NOMO-1 (cell line): ENCODE data around the gene ZCCHC24.

Experiments used
- DNase-seq, 2 experiments: peaks; one replicate each; lab custom pipeline; 2025; ENCODE audit not compliant: unreplicated experiment in 2 of 2; lab: John Stamatoyannopoulos, UW

Gene ZCCHC24

DNA sequence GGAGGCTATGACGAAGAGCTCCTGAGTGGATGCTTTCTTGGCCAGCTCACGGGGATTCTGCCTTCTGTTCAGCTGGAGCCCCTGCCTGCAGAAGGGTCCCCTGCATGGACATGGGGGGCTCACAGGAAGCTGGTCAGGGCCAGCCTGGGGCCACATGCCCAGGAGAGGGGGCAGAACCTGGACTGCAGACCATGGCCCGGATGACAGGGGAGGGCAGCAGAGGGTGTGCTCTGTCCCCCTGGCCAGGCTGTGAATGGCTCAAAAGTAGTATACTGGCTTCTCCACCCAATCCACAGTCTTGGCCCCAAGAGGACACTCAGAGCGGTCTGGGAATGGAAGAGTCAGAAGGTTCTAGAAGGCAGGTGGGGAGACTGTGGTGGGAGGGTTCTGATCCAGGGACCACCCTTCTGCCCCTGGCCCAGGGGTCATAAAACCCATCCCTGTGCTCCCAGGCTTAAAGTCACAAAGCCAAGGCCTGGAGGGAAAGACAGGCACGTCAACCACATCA, 57.9 kb downstream of the ZCCHC24 start:
- DNase-seq, result no peak

DNA sequence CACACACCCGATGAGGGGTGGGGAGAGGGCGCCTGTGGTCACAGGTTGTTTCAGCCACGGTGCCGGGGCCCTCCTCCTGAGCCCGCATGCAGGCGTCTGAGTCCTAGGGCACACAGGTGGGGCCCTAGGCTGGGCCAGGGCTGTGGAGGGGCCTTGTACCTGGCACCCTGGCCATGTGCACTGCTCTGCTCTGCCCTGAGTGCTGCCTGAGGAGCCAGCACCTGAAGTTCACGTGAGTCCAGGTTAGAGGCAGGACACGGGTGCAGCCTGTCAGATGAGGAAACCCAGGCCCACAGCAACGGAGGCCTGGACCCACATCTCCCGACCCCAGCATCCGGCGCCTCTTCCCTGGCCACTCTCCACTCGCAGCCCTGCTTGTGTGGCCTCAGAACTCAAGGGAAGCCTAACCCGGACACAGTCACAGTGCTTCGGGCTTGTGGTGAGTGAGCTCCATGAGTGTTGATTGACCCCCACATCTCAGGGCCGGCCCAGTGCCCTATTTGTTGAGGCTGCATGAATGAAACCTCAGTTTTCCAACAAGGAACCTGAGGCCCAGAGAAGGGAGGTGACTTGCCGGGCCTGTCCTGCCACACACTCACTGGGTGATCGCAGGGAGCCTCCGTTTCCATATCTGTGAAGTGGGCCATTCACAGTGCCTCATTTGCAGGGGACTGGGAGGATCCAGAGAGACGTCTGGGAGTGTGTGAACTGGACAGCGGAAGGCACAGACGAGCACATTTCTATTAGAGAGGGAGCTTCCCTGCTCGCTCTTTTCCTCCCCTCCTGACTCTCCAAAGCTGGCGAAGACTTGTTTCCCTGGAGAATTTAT, 58.6 kb downstream of the ZCCHC24 start:
- DNase-seq, result no peak

DNA sequence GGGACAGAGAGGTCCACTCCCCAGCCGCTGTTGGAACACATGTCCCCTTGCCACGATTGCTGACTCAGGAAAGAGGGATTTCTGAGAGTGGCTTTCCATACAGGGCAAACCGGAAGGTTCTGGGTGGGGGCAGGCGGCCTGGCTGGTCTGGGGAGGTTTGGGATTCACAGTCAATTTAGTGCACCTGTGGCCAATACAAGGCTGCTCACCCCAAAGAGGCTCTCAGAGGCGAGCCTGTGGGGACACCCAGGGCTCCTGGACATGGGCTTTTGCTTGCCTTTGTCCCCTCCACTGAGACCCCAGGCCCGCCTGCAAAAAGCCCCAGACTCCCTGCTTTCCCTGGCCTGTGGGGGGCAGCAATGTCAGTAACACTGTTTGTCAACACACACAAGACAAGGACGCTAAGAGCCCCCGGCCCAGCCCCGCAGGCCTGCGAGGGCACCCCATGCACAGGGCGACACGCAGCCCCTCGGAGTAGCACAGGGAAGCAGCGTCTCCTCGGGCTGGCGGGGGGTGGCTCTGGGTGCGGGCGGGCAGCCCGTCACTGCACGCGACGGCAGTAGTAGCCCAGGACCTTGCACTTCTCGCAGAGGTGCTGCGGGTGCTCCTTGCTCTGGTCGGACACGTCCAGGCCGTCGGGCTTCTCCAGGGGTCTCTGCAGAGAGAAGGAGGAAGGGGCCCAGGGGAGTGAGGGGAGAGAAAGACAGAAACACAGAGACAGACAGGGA, 59.5 kb downstream of the ZCCHC24 start:
- DNase-seq, result no peak

DNA sequence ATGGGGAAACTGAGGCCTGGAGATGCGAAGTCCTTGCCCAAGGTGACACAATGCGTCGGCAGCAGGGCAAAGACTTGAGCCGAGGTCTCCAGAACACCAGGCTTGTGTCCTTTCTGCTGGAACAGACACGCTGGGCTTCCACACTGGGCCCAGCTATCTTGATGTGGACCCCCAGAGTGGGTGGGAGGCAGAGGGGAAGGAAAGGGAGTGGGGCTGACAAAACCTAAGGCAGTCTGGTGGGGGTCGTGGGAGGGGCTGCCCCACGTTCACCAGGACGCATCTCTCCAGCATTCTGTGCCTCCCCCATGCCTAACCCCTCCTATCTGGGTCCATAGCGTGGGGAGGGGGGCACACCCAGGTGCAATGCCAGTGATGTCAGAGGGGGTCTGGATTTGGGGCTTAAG, 60.0 kb downstream of the ZCCHC24 start:
- DNase-seq, result no peak

DNA sequence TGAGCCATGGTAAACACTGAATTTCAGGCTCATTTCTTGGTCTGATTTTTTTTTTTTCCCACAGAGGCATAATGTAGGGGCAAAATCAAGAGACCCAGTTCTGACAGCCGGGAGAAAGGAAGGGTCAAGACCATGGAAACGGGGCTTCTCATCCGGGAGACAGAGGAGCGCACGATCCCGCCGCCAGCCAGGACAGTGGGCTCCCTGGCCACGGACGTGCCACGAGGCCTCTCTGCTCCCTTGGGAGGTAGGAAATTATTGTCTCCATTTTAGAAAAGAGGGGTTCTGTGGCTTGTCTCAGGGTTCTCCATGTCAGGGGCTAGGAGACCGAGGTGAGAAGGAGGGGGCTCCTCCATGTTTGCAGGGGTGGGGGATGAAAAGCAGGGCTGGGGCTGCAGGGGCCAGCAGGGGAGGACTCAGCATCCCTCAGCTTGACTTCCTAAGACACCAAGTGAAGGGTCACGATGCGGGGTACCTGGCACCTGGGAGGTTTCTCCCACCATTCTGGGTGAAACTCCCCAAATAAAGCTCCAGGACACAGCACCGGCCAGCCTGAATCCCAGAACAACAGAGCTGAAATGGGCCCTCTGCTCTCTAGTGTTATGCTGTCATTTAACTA, 60.5 kb downstream of the ZCCHC24 start:
- DNase-seq, result no peak

DNA sequence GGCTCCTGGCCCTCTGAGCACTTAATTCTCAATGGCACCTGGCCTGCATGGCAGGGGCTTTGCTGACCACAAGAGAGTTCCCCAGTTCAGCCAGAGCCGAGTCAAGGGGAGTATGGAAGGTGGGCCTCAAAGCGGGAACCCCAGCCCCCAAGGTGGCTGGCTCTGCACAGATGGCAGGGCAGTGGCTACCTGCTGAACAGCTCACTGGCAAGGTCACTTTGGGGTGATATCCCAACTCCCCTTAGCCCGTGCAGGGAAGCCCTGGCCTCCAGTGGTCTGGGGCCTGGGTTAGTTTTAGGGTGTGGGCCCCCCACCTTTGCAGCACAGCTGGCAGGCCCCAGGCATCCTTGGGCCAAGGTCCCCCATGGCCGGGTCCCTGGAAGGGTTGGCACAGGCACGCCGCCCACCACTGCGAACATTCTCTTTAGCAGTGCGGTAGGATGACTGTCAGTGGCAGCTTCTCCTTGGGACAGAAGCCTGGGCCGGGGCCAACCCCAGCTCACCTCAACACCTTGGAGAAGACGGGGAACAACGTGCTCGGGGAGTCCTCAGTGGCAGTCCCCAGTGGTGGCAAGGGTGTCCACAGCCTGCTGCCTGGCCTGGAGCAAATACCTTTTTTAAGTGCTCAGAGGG, 61.3 kb downstream of the ZCCHC24 start:
- DNase-seq, result no peak

DNA sequence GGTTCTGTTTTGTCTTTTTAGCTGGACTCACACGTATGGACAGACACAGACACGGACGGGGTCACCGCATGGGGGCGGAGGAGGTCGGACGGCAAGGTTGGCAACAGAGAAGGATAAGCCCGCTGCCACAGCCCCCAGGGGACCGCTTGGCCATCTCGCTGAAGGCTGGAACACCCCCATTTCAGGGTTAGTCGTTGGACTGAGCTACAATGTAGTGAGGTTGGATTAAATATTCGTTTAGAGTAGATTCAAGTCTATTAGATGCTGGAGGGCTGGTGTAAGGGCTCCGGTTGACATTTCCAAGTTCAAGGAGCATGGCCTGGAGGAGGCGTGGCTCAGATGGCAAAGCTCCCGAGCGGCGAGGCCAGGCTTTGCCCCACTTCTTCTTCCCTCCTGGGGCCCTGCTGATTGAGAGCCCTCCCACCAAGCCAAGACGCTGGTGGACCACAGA, 62.9 kb downstream of the ZCCHC24 start:
- DNase-seq, result no peak

DNA sequence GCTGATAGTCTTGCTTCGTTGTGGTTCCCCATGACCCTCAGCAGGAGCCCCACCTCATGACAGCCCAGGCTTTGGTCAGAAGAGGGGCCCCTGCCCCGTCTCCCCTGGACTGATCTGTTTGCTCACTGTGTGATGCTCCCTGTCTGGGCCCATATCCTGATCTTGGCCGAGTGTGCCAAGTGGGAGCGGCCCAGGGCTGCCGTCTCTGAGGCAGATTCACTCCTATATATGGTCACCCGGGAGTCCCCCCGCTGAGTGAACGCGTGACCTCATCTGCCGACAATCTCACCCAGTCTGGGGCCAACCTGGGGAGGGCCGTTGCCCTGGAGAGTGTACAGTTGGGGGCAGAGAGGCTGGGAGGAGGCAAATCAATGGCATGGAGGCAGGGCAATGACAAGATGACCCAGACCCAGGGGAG, 63.6 kb downstream of the ZCCHC24 start:
- DNase-seq, result no peak

DNA sequence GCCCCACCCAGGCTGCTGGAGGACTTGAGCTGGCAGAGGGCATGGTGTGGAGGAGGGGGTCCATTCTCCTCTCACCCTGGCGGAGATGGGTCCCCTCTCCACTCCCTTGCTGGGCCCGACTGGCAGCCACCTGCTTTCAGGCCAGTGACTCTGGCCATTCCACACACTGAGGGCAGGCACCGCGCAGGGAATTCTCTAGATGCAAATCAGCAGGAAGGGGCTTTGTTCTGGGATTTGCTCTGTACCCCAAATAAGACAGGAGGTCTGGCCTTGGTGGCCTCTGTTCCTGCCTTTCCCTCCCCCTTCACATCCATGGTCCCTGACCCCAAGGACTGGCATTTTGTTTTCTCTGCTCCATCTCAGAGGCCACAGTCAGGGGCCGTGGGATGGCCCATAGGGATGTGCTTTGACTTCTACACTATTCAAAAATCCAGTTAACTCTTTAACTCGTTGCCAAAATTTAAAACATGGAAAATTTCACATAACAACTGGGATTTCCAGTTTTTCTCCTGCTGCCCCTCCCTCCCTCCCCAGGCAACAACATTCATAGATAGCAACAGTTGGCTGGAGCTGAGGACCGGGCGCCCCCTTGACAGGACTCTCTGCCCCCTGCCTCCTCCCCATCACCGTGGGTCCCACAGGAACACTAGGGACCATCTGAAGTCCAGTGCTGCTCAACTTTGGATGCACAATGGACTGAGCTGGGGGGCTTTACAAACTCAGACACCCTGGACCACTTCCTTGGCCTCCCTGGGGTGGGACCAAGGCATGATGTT, 64.3 kb downstream of the ZCCHC24 start:
- DNase-seq, result no peak

DNA sequence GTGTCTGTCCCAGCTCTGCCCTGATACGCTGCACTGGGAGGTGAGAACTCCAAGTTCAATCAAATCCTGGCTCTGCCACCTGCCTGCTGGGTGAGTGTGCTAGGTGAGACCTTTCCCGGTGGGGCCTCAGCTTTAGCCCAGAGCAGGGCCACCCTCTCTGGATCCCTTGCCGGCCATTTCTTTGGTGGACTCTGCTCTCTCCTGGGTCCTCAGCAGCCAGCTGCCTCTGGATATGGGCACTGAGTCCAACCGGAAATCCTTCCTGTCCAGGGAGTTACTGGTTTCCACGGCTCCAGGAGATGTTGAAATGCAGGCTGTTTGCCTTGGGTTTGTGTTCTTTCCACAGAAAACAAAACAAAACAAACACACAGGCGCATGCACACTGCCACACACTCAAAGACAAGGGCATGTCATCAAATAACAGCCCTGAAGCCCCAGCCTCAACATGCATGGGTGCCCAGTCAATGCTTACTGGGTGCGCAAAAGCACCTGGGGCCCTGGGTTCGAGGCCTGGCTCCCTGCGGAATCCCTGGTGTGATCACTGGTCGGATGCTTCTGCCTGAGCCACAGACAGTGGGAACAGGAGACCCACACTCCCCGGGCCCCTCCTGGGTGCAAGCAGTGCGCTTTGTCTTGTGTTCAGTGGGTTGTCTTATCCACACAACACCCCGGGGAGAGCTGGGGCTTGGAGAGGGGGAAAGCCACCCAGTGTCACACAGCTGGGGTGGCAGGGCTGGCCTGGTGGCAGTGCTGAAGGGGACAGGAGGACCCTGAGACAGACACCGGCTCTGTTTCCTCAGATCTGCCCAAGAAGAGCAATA, 65.1 kb downstream of the ZCCHC24 start:
- no peak for DNase-seq

DNA sequence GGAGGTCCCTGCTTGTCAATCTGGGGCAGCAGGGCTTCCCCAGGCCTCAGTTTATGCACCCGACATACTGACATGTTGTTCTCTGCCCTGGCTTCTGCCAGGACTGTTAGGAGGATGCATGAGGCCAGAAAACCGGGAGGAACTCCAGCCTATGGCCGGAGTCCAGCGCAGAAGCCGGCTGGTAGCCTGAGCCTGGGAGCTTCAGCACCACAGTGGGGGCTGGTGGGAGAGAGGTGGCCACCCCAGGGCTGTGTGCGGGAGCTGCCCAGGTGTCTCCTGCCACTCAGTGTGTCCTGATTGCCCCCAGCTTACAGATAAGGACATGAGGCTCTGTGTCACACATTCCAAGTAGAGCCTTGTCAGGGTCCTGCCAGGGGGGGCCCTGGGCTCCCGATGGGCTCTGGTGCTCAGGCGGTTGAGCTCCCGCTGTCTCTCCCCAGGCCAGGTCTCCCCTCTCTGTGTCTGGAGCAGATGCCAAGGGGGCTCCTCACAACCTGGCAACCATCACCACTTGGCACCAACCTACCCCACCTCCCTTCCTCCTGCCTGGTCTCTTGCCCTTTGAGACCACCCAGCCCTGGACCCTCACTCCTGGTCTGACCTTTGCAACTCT, 65.8 kb downstream of the ZCCHC24 start:
- DNase-seq, result no peak

DNA sequence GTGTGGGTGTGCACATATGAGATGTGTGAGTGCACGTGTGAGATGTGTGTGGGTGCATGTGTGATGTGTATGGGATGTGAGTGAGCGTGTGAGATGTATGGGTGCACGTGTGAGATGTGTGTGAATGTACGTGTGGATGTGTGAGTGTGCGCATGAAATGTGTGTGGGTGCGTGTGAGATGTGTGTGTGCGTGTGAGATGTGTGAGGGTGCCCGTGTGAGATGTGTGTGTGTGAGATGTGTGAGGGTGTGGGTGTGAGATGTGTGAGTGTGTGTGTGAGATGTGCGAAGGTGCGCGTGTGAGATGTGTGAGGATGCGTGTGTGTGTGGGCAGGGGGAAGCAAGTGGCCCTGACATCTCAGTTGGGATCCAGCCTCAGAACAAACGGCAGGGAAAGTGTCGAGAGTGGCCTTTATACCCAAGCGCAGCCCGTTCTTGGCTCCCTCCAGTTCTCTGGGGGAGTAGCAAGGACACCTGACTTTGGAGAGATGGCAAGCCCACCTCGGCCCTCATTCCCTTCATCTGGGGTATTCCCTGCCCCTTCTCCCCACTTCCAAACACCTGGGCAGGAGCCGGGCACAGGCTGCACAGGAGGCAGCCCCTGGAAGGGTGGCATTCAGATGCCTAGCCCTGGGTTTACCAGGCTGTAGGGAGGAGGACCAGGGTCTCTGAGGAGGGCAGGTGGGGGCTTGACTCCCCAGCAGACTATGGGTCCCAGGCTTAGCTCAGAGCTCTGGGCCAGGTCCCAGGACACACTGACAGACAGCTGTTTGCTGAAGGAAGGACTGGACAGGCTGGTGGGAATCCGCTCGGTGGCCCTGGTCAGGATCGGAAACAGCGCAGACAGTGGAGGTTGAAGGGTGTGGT, 66.5 kb downstream of the ZCCHC24 start:
- no peak for DNase-seq

DNA sequence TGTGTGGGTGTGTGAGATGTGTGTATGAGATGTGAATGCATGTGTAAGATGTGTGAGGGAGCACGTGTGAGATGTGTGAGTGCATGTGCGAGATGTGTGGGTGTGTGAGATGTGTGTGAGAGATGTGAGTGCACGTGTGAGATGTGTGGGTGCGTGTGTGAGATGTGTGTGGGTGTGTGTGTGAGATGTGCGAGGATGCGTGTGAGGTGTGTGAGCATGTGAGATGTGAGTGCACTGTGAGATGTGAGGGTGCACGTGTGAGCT, 67.1 kb downstream of the ZCCHC24 start:
- no peak for DNase-seq

DNA sequence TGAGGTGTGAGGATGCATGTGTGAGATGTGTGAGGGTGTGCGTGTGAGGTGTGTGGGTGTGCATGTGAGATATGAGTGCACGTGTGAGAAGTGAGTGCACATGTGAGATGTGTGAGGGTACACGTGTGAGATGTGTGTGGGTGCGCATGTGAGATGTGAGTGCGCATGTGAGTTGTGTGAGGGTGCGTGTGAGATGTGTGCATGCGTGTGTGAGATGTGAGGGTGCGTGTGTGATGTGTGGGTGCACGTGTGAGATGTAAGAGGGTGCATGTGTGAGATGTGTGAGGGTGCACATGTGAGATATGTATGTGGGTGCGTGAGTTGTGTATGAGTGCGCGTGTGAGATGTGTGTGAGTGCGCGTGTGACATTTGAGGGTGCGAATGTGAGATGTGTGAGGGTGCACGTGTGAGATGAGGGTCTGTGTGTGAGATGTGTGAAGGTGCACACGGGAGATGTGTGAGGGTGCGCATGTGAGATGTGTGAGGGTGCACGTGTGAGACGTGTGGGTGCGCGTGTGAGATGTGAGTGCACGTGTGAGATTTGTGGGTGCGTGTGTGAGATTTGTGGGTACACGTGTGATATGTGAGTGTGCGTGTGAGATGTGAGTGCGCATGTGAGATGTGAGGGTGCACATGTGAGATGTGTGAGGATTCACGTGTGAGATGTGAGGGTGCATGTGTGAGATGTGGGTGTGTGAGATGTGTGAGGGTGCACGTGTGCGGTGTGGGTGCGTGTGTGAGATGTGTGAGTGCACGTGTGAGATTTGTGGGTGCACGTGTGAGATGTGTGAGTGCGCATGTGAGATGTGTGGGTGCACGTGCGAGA, 67.7 kb downstream of the ZCCHC24 start:
- DNase-seq, result no peak

DNA sequence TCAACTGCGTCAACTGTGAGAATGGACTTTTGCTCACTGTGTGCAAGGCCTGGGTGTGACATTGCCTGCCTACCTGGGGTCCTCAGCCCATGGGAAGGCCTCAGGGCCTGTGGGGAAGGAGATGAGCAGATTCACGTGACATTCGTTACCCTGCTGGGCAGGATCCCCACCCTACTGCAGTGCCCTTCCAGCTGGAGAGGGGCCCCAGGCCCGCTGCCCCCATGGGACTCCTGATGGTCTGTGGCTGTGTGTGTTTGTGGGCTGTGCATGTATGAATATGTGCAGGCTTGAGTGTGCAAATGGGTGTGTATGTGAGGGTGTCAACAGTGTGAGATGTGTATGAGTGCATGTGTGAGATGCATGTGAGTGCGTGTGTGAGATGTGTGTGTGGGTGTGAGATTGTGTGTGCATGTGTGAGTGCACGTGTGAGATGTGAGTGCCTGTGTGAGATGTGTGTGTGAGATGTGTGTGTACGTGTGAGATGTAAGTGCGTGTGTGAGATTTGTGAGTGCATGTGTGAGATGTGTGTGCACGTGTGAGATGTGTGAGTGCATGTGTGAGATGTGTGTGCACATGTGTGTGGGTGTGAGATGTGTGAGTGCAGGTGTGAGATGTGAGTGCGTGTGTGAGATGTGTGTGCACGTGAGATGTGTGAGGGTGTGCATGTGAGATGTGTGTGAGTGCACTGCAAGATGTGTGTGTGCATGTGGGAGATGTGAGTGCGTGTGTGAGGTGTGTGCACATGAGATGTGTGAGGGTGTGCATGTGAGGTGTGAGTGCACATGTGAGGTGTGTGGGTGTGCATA, 68.5 kb downstream of the ZCCHC24 start:
- no peak for DNase-seq

DNA sequence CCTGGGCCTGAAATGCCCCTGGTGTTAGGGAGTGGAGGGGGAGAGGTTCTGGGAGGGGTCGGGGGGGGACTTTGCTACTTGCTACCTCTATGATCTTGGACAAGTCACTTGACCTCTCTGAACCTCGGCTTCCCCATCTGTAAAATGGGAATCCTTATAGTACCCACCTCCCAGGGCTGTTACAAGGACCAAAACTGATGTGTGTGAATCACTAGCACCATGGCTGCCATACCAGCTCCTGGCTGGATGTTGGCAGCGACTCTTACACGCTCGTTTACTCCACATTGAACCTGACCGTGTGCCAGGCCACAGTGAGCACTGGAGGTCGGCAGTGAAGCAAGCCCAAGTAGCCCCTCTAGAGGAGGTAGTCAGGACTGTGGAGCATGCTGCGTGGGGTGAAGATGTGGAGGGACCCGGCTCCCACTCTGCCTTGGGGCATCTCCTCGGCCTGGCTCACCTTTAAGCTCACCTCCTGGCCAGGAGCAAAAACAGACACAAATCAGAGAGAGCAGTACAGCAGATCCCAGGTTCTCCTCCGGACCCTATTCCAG, 69.3 kb downstream of the ZCCHC24 start:
- no peak for DNase-seq
